Stimulated activated CD8-positive, alpha-beta memory T cell treated with anti-CD3 and anti-CD28 coated beads, Interleukin-15, amount 100 ng/mL, for 24 hours (primary cell): ENCODE results near the gene FBXO17.
A peak's percentile ranks its signal among the peaks of the same experiment; 100 is the strongest.
"Not testable (repeated sequence)": the region's sequence is repeated elsewhere in the genome, so short reads cannot be mapped to it uniquely, and the experiment has no call there.

Experiments
- DNase-seq: peaks from one replicate; pipeline ENCODE4 v3.0.0-alpha.2; 2020; ENCODE audit warnings: low read depth

Gene FBXO17

GRCh38 chr19:38944981-38945506 is 30.5 kb downstream of the FBXO17 start:
- no peak for DNase-seq

DNA sequence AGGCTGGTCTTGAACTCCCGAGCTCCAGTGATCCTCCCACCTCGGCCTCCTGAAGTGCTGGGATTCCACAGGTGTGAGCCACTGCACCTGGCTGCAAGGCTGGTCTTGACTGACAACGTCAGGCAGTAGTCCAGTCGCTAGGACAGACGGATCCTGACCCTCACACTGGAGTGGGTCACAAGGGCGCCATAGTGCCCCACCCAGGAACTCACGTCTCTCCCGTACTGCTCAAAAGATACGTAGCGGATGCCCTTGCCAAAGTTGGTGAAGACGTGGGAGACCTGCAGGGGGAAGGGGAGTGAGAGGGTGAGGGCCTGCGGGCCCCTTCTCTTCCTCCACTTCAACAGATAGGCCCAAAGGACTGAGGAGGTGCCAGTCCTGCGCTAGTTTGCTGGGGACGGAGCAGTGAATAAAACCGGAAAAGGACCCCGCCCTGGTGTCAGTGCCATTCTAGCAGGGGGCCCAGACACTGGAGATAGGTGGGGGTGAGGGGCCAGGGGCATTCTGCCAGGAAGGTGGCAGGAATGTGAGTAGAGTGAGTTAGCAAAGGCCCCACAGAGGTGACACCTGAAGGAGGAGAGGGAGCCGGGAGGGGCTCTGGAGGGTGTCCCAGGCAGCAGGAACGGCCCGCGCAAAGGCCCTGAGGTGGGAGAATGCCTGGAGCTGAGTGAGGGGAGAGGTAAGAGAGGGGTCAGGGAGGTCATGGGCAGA is 32.9 kb downstream of the FBXO17 start:
- DNase-seq, result no peak

- DNase-seq, result no peak
Measured at GRCh38 chr19:38941979-38942378, 33.6 kb downstream of the FBXO17 start.

- not testable (repeated sequence) for DNase-seq
Measured at GRCh38 chr19:38941466-38941865, 34.1 kb downstream of the FBXO17 start.

DNA sequence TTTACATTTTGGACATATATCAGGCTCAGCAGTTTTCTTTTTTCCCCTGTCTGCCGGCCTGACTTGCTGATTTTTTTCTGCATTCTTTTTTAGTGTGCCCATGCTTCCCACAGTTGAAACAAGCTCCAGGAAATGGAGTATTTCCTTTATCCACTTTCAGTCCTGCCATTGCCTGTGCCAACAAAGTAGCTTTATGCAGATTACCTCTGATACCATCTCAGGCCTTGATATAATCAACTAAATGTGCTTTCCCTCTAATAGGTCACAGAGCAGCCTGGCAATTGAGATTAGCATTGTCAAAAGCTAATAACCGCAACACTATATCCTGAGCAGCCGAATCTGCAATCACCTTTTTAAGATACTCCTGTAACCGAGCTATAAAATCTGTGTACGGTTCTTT is 35.6 kb downstream of the FBXO17 start:
- no peak for DNase-seq

- no peak for DNase-seq
Measured at GRCh38 chr19:38933544-38933943, 42.0 kb downstream of the FBXO17 start.

- no peak for DNase-seq
Measured at GRCh38 chr19:38932425-38933179, 42.9 kb downstream of the FBXO17 start.

DNA sequence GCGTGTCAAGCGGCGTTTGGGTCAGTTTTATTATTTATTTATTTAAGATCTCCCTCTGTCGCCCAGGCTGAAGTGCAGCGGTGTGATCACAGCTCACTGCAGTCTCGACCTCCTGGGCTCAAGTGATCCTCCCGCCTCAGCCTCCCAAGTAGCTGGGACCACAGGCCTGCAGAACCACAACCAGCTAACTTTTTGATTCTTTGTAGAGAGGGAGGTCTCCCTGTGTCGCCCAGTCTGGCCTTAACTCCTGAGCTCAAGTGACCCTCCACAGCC is 44.1 kb downstream of the FBXO17 start:
- no peak for DNase-seq

DNA sequence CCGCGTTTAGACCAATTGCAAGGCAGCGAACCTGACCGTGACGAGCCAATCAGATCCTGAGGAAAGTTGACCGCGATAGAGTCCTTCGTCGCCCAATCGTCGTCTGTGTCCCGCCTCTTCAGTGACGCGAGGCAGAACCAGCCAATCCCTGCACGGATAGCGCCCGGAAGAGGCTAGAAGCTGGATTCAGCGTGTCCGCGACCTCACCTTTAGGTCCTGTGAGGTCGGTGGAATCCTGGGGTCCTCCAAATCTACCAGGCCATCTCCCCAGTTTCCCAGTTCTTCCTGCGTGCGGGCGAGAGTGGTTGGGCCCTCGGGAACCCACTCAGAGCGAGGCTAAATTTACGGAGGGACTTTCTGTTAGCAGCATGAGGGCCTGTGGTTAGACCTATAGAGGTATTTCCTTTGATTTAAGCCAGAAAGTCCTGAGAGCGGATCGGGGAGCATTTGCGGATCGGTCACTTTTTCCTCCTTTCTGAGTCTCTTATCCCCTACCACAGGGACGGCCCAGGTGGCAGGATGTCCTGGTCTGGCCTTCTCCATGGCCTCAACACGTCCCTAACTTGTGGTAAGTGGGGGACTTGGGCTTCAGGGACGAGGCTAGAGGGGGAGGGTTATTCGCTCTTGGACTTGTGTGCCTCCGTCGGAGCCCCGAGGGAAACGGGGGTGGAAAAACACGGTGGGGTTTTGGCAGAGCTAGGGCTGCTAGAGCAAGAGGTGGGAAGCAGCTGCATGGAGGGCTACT is 44.6 kb downstream of the FBXO17 start, which contains the start of gene MRPS12:
TSS of gene MRPS12 (plus strand) at position 169 of the 745 bp plus-strand sequence. CDS start at position 520, 351 bp downstream.
- DNase-seq, result no peak

GRCh38 chr19:38929929-38930775 is 45.4 kb downstream of the FBXO17 start, which contains the start of gene SARS2:
Gene SARS2 (minus strand): TSS chr19:38930763. CDS start chr19:38930736, 27 bp downstream.
- peak; percentile 88 for DNase-seq

- DNase-seq, result no peak
Measured at GRCh38 chr19:38928391-38929001, 47.0 kb downstream of the FBXO17 start.

DNA sequence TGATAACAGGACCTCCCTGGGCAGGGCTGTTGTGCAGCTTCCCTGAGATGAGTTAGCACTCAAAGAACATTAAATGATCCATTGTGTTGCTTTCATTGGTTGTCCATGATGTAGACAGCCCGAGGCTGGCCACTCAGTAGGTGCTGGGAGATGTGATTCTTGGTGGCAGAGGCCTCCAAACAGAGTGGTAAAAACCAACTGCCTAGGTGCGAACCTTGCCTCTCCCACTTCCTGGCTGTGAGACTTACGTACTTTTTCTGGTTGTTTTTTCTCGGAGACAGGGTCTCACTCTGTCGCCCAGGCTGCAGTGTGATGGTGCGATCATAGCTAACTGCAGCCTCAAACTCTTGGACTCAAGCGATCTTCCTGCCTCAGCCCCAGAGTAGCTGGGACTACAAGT is 51.2 kb downstream of the FBXO17 start:
- no peak for DNase-seq

GRCh38 chr19:38922482-38922881 is 53.1 kb downstream of the FBXO17 start:
- DNase-seq, result no peak

DNA sequence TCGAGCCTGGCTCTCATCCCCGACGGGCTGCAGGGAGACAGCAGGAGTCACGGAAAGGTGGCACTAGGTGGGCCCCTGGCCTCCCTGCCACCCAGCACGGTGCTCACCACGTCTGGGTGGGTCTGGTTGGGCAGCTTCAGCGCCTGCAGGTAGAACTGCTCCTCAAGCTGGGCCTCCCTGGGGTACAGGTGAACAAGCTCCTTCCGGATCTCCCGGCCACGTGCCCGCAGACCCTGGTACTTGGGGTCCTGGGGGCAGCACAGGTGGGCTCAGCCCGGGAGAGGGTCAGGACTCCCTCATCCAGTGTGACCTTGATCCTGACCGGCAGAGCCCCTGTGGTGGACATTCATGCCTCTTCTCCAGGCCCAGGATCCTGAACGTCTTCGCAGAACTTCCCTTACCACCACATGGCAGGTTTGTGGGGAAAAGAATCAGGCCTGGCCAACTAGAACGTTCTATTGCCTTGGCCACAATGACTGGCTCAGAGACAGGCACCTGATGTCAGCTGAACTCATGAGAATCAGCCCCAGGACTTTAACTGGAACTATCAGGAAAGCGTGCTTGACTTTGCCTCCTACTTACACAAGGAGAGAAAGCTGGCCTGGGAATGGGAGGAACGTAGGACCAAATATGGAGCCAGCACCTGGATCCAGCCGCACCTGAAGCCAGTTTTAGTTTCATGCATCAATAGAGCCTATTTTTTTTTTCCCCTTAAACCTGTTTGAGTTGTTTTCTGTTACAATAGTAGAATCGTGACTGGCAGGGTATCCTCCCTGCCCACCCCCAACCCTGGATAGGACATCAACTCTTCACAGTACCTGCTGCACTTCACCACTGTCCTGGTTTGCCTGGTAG is 53.9 kb downstream of the FBXO17 start:
- DNase-seq, result no peak

DNA sequence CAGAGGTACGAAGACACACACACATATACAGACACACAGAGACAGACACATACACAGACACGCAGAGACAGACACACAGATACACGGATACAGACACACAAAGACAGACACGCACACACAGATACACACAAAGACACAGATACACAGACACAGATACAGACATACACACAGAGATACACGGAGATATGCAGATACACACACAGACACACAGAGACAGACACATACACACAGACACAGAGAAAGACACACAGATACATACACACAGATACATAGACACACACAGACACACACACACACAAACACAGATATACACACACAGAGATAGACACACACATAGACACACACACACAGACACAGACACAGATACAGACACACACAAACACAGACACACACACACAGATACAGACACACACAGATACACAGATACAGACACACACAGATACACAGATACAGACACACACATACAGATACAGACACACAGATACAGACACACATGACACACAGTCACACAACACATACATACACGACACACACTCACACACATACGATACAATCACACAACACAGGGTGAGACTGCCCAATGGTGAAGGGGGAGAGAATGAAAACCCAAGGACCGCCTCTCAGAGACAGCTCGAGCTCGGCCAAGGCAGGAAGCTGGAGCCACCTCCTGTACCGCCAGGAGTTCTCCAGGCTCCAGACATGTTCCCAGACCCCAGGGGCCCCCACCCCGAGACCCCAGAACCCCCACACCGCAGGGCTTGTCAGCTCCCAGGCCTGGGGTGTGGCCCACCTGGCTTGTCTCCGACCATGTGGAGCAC is 54.7 kb downstream of the FBXO17 start:
- DNase-seq, result no peak

DNA sequence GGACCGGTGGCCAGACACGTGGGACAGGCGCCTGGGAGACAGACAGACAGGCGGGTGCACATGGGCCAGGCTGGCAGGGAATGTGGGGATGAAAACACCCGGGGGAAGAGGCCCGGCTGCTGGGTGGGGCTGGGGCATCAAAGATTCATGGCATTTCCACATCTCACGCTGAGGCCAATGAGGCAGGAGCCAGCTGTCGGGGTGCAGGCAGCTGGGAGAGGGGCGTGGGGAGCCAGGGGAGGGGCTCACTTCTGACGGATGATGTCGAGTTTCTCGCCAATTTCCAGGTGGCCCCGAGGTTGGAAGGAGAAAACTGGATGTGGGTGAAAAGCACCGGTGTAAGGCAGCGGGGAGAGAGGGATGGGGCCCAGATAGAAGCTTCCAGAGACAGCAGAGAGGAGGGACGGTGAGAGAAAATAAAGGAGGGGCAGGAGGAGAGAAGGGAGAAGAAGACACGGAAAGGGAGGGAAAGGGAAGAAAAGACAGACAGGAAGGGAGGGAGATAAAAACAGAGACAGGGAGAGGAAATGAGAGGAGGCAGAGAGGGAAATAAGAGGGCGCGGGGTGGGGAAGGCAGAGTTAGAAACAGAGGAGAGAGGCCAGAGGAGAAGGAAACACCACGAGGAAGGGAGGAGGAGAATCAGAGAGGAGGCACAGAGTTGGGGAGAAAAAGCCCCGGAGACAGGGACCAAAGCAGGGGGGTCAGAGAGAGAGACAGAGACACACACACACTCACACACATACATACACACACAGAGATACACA is 55.5 kb downstream of the FBXO17 start:
- no peak for DNase-seq

DNA sequence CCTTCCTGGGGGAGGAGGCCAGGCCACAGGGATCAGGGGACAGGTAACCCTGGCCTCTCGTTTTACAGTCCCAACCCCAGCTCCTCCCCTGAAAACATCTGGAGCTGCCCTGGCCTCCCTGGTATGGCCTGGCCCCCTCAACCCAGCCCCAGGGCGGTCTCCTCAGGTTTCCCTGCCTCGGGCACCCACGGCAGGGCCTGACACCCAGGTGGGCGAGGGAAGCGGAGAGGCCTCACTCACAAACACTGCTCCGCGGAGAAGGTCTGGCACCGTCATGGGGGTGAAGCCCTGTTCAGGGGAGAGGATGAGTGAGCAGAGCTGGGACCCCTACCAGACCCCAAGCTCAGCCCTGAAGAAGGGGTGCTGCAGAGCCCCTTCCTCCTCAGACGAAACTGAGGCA is 57.0 kb downstream of the FBXO17 start:
- DNase-seq, result no peak

- no peak for DNase-seq
Measured at GRCh38 chr19:38917921-38918491, 57.5 kb downstream of the FBXO17 start.
